HG02610 (cell line): ENCODE results near the gene PACRG.
A peak's percentile ranks its signal among the peaks of the same experiment; 100 is the strongest.
"Not testable (repeated sequence)": the region's sequence is repeated elsewhere in the genome, so short reads cannot be mapped to it uniquely, and the experiment has no call there.

ENCODE experiments used
- ATAC-seq: cut with Tn5 transposase; IDR thresholded peaks from one replicate; pipeline ENCODE4 v1.9.1; 2021; ENCODE audit warnings: mild to moderate bottlenecking, moderate library complexity; ENCODE audit not compliant: unreplicated experiment

Gene PACRG

DNA sequence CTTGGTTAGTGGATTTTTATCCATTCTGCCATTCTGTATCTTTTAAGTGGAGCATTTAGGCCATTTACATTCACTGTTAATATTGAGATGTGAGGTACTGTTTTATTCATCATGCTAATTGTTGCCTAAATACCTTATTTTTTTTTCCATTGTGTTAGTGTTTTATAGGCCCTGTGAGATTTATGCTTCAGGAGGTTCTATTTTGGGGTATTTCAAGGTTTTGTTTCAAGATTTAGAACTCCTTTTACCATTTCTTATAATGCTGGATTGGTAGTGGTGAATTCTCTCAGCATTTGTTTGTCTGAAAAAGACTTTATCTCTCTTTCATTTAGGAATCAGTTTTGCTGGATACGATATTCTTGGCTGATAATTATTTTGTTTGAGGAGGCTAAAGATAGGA is 255.5 kb downstream of the PACRG start:
- not testable (repeated sequence) for ATAC-seq

DNA sequence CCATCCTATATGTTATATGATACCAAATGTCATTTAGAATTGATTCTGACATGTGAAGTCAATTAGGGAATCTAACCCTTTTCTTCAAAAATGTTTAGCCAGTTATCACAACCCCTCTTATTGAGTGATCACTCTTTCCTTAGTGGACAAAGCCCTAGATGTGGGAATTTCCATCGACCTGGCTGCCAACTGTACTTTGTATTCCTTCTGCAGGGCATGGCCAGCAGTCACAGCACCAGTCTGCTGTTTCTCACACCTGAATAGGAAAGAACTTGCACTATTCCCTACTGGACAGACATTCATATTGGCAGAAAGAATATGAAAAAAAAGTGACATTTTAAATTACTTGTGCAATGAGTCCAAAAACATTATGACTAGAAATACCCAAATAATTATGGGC is 271.0 kb downstream of the PACRG start:
- ATAC-seq: no peak

DNA sequence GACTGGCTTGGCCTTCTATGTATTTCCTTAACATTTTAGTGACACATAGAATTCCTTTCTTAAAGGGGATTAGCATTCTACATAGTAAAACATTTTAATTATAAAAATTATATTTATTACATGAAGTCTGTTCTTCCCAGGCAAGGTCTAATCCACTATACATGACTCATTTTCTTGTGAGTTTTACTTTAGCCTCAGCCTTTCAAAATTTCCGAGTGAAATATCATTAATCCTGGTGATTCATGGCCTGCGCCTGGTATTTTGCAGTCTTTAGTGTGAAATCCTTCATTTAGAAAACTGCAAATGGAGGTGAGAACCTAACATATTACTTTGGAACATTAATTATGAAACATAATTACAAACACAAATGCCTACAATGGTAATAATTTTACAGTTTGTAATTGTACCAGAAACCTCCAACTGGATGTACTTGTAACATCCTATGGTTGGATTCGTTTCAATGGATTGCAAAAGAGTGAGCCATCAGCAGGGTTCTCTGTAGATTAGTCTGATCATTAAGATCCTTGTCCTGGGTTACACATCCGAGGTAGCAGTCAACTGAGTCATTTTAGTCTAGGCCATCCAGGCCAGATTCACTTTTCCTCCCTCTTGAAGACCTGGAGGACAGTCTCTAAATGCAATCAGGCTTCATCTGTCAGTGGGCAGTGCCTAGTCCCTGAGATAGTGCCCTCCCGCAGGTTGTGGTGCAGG is 272.0 kb downstream of the PACRG start:
- ATAC-seq: no peak

DNA sequence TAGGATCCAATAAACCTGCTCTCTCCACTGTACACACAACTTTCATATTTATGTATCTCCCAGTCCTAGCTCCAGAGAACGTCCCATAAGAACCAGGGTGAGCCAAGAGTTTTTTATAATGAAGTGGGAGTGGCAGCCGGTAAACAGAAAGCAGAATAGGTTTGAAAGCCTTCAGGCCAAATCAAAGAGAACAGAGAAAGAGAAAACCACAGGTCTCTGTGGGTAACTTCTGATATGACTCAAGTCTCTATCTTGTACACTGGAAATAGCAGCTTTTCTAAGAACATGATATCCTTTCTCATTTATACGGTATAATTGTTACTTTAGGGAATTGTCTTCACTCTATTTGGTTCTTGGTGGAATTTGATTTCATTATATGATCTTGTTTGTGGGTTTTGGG is 273.6 kb downstream of the PACRG start:
- peak; percentile 100 for ATAC-seq

DNA sequence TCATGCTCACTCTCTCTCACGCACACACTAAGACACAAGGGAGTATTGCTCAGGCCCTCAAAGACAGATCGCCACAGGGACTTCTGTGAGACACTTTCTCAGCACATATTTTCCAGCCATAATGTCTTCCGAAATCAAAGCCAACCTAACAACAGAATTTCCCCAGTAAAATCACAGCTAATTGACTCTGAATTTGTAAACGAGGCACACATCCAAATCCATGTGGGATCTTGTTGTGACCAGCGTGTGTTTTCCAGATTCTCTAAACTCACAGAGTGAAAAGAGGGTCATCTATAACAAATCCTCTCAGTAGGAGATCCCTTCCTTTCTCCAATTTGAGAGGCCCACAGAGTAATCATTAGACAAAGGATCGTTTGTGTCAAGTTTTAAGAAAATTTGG is 280.4 kb downstream of the PACRG start:
- ATAC-seq: no peak

DNA sequence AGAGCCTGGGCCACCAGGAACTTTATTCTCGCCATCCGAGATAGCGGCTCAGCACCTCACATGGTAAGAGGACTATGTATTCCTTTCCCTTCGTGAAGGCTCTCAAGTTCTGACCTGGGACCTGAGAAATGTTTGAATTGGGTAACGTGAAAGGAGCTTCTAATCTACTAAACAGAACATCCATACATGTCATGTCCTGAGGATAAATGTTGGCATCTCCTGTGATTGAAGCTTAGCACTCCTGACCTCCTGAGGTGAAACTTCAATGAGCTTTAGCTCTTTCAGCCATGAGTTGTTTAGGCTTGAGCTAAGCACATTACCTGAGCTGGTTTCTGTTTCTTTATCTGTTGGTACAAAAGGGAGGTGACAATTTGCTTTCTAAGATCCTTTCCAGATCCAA is 280.9 kb downstream of the PACRG start:
- no peak for ATAC-seq

DNA sequence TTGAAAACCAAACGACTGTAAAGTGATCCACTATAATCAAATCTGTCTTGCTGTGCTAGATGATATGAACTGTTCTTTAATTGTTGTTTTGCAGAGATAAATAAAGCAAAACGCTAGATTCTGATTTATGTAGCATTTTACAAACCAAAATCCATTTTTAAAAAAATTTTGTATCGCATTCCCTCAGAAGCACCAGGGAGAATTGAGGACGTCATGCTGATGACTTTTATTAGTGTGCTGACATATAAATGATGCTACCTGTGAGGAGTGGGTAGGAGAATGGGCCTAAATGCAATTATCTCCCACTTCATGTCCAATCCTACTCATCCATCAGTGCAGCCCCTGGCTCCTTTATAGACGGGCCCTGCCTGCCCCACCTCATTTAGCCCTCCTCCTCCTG is 282.4 kb downstream of the PACRG start:
- ATAC-seq: no peak

DNA sequence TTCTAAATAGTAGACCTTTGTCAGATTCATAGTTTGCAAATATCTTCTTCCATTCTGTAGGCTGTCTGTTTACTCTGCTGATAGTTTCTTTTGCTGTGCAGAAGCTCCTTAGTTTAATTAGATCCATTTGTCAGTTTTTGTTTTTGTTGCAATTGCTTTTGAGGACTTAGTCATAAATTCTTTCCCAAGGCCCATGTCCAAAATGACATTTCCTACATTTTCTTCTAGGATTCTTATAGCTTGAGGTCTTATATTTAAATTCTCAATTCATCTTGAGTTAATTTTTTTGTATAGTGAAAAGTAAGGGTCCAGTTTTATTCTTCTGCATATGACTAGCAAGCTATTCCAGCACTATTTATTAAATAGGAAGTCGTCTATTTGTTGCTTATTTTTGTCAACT is 287.0 kb downstream of the PACRG start:
- no peak for ATAC-seq

DNA sequence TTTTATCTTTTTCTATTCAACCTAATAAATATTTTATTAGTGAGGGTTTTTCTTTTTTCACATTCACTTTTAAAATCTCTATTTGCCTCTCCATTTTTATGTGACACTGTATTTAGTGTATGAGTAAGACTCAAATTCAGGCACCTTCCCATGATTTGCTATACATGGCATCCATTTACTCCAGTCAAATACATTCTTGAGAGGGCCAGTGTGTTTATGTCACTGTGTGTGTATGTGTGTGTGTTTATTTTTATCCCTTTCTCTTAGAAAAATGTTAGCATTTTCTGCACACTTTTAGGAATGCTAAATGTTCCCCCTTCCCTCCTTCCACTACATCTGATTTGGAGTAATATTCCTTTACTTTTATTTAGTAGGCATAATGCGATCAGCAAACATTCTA is 290.0 kb downstream of the PACRG start:
- no peak for ATAC-seq

DNA sequence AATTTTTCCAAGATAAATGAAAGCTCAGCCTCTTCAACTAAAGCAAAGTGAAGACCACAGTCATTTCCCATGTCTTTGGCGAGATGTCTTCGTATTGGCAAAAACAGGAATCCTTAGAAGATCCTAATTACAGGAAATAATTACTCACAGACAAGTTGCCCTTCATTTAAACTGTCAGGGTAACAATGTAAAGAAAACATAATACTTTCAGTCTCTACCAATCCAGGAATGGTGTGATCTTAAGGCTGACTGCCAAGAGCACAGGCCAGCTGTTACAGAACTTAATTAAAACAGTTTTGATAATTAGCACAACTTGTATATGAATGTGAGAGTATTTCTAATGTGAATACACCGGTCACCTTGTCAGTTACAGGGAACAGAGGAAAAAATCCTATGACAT is 292.2 kb downstream of the PACRG start:
- ATAC-seq: no peak

DNA sequence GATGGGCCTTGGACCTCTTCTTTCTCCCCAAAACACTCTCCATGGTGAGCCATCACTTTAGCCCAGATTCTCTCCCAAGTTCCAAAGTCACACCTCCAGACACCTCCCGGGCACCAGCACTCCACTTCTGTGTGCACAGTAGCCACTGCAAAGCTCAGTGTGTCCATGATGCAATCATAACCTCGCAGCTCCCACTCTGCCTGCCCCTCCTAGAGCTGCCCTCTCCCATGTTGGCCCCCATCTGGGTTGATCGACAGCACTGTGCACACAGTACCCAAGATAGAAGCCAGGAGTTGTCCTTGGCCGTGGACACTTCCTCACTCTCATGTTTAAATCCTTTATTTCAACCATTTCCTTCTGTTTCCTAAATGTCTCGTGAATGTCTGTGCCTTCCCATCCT is 293.3 kb downstream of the PACRG start:
- ATAC-seq: no peak

DNA sequence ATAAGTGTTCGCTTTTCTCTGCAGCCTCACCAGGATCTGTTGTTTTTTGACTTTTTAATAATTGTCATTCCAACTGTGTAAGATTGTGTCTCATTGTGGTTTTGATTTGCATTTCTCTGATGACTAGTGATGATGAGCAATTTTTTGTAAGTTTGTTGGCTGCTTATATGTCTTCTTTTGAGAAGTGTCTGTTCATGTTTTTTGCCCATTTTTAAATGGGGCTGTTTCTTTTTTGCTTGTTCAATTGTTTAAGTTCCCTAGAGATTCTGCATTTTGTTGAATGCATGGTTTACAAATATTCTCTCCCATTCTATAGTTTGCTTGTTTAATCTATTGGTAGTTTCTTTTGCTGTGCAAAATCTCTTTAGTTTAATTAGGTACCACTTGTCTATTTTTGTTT is 295.9 kb downstream of the PACRG start:
- no peak for ATAC-seq

DNA sequence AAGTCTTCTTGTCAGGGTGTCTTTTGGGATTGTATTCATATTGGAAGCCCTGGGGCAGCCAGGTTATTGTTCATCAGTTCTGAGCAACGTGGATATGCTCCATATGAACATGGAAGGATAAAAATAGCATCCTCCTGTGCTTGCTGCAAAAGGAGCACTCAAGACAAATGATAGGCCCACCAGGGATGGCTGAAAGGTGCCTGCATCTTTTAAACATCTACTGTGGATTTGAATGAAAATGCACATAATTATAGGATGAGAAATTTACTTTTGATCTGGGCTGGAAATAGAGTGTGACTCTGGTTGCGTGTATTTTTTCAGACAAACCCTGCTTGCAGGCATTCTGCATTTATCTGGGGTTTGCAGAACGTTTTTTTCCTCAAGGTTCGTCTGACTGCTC is 299.1 kb downstream of the PACRG start:
- ATAC-seq: no peak

DNA sequence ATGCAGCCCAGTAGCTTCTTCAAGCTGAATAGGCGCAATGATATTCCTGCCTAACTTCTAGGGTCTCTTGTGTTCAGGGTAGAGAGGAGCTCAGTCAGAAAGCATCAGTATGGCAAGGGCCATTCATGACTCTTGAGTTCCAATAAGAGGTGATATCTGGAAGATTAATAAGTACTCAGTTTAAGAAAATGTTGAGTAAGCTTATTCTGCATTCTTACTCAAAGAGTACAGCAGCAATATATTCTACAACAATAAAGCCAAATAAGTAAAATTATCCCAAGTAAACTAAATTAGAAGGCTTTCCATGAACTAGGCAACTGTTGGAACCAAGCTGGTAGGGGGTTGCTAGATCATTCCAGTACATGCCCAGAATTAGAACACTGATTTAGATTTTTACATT is 303.2 kb downstream of the PACRG start:
- ATAC-seq: no peak

DNA sequence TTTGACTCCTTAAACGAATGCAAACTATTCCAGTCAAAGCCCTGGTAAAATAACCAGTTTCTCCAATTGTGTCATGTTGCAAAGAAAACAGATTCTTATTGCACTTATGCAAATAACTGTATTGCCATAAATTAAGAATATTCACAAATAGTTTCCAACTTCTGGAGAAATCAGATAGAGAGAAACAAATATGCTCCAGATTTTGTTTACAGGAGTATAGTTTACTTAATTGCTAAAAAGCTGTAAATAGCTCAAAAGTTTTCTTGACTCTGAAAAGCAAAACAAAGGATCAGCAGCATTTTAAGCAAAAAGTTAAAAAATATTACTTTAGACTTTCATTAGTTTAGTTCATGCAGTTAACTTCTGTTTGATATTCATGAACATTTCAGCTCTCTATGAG is 304.2 kb downstream of the PACRG start:
- no peak for ATAC-seq

DNA sequence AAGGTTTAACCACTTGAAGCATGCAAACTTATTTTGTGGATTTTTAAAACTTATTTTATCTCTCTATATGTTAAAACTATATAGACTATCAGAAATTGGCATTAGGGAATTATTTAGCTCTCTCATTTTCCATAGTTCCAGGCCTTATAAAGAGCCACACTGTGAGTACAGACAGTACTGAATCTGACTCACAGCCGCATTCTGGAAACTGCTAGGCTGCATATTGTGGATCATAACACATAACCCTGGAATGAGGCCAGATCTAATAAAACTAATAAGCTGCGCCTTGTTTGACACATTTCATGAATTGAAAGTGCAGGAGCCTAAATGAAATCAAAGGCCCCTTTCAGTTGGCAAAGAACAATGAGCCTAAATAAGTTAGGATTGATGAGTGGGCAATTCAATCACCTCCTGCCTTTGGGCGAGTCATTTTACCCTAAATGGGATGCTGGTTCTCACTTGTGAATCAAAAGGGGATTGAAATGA is 308.4 kb downstream of the PACRG start:
- ATAC-seq: no peak

DNA sequence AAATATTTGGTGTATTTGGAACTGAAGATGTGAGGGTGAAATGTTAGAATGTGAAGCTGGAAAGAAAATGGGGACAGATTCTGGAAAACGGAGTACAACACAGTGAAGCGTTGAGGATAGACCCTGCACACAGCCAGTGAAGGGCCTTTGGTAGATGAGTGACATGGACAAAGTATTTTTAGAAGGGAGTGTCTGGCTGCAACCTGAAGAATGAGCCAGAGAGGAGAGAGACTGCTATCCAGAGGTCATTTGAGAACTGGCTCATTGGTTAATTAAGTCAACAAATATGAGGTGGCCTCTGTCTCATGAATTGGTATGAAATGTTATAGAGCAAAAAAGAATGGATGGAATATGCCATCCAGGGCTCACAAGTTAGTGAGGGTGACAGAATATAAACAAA is 310.5 kb downstream of the PACRG start:
- no peak for ATAC-seq

DNA sequence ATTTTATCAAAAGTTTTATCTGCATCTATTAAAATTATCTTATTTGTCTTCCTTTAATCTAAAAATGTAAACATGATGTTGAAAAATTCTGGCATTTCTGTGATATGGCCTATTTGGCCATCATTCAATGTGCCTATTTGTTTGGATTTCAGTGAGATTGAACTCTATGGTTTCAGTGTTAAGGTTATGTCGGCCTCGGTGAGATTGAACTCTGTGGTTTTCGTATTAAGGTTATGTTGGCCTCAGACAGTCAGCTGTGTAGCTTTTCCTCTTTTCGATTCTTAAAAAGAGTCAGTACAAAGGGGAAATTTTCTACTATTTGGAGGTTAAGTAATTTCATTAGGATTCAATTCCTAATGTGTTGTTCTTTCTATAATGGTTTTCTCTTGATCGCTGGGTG is 320.6 kb downstream of the PACRG start:
- ATAC-seq: no peak

DNA sequence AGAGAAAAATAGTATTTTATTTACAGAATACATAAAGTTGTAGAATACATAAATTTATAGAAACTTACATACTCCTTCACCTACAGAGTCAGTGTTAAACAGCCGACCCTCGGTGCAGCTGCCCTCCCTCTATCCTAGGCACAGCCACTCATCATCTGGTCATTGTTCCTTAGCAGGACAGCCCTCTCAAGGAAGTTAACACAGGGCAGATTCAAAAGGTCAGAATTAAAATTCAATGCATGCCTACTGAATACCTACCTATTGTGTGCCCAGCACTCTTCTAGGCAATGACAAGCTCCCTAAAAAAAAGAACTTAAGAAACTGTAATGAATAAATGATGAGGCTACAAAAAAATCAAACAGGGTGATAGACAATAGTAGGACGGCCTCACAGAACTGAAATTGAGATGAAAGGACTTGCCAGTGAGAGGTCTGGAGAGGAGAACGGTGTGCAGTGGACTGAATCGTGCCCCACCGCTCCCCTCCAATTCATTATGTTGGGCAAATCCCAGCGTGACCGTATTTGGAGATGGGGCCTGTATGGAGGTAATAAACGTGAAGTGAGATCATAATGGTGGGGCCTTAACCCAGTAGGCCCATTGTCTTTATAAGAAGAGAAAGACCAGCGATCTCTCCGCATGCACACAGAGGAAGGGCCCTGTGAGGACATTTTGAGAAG is 326.0 kb downstream of the PACRG start:
- no peak for ATAC-seq

DNA sequence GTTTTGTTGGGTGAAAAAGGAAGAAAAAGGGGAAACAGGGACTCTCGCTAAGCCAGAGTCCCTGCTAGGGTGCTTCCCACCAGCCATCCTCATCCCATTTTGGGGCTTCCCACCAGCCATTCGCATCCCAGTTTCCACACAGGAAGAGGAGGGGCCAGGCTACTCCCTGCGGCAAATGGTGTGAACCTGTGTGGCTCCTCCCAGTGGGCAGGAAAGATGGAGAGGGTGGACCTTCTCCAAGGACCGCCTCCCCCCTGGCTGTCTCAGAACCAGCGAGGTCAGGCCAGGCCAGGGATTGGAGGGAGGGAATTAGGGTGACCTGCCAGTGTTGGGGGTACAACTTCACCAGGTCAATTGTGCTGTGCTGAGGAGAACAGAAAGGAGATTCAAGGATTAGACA is 326.9 kb downstream of the PACRG start:
- no peak for ATAC-seq

DNA sequence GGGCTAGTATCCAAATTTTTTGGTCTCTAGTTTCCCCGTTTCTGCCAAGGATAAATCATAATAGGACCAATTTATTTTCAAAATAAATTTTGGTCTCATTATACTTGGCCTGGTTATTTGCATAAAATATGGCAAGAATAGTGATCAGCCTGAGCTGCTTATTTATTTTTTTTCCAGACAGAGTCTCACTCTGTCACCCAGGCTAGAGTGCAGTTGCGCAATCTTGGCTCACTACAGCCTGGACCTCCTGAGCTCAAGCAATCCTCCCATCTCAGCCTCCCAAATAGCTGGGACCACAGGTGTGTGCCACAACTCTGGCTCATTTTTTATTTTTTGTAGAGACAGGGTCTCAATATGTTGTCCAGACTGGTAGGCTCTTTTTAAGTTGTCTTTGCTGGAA is 329.5 kb downstream of the PACRG start:
- ATAC-seq: no peak

DNA sequence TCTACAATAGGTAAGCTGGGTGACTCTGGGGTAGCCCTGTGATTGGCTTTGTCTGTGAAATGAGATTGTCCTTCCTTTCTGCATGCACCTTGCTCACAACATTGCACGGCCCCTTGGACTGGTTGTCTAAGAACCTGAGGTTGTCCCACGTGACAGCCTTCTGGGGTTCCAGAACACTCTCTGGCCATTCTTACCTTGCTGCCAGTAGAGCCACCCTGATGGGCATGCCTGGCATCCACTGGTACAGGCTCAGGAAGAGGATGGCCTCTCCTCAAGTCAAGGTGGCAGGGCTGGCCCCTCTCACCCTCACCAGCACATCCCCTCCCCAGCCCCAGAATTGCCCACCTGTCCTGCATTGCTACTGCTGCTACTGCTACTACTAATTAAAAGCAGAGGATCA is 335.0 kb downstream of the PACRG start:
- ATAC-seq: no peak

DNA sequence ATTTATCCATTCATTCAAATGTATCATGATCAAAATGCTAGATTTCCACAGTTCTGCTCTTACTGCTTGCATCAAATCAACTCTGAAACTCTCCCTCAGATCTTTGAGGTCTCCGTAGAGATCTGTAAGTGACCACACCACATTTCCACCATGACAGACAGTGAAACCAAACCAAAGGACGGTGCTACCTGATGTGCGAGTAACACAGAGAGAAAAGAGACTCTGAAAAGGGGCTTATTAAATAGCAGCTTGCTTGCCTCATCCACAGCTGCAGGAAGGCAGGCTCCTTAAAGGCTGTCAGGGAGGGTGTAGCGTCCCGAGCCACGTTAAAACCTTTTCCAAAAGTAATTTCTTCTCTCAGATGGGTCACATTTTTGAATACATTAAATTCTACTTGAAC is 335.8 kb downstream of the PACRG start:
- no peak for ATAC-seq
